Gastrocnemius medialis (tissue), 4 donors: ENCODE results near the gene ERI3. TPM values are rescaled to one million over a fixed set of nuclear protein-coding genes. Genes with fewer than 3 reads are reported as not detected.

Experiments
- ATAC-seq, 2 donors: fragments of 150-250 bp; one replicate each; pipeline ENCODE4 v1.9.1; 2016
- DNase-seq, 2 donors: peaks; one replicate each; pipeline ENCODE4 v3.0.0-alpha.2; 2019
- H3K27ac ChIP-seq, 4 donors: fragments of 200-600 bp; sonication (generic); 1 replicate in 1 of 4; 2 replicates in 3 of 4; pipeline ENCODE4 v1.5.1; 2016 to 2018; ENCODE audit warnings: mild to moderate bottlenecking in 2 of 4, moderate library complexity in 1 of 4
- H3K27me3 ChIP-seq, 3 donors: fragments of 200-600 bp; sonication (generic) in 2 of 3; 1 replicate in 1 of 3; 2 replicates in 2 of 3; pipeline versions ENCODE4 v1.5.1 to v1.6.0; 2016 to 2019; ENCODE audit warnings: mild to moderate bottlenecking in 1 of 3, moderate library complexity in 1 of 3
- H3K36me3 ChIP-seq, 2 donors: fragments of 200-600 bp; sonication (generic) in 1 of 2; one replicate each; pipeline ENCODE4 v1.5.1; 2017 to 2018
- H3K4me1 ChIP-seq, 2 donors: fragments of 200-600 bp; sonication (generic) in 1 of 2; one replicate each; pipeline ENCODE4 v1.5.1; 2016 to 2017; ENCODE audit warnings: mild to moderate bottlenecking in 2 of 2
- H3K4me3 ChIP-seq, 4 donors: fragments of 200-600 bp; sonication (generic) in 3 of 4; 1 replicate in 1 of 4; 2 replicates in 3 of 4; pipeline ENCODE4 v1.5.1; 2016 to 2019; ENCODE audit warnings: mild to moderate bottlenecking in 2 of 4
- H3K9me3 ChIP-seq, 3 donors: fragments of 200-600 bp; sonication (generic) in 2 of 3; 1 replicate in 1 of 3; 2 replicates in 2 of 3; pipeline ENCODE4 v1.5.1; 2016 to 2019
- CTCF ChIP-seq, 5 experiments: fragments of 450-650 bp in 3 of 5; fragments of 200-600 bp in 2 of 5; sonication (generic) in 2 of 5; IDR thresholded peaks in 4 of 5; conservative IDR thresholded peaks in 1 of 5; 1 replicate in 4 of 5; 2 replicates in 1 of 5; pipeline ENCODE4 v1.5.1; 2016 to 2019; ENCODE audit warnings: antibody characterized with exemption in 5 of 5, mild to moderate bottlenecking in 3 of 5, moderate library complexity in 3 of 5
- POLR2A ChIP-seq, 2 donors: fragments of 450-650 bp; IDR thresholded peaks; one replicate each; pipeline ENCODE4 v1.6.1; 2017; ENCODE audit warnings: antibody characterized with exemption in 2 of 2, mild to moderate bottlenecking in 2 of 2, moderate library complexity in 2 of 2
- in situ Hi-C, 4 donors: fragments of 200-750 bp; cut with MboI; loops; one replicate each; pipeline versions ENCODE4 v1.15.0 to v1.8.0; 2017; ENCODE audit warnings: low sequenced_read_pairs in 4 of 4
- intact Hi-C: fragments of 100-400 bp; cut with DNase I; formaldehyde crosslinking; loops from one replicate; pipeline ENCODE4 v1.15.1; 2023; ENCODE audit warnings: low total_unique reads
- total RNA-seq, 4 donors: library from RNA; depleted of rRNA; stranded (reverse); fragments of >200 nt; gene quantifications; one replicate each; pipeline versions ENCODE4 v1.1.0 to v1.2.3, GENCODE V29; 2016

ERI3 gene
- total RNA-seq, 4 donors from 2014 or later, result 53.8 to 101 (median 79.8) TPM

GRCh38 chr1:44266400-44267344 lies 88.4 kb downstream of the ERI3 start:
- Histone ChIP-seq H3K27me3 (no peaks in the 10 kb centered on the region), H3K27ac (no peak overlapping the region), H3K4me3 (no peak overlapping the region), H3K9me3 (no peaks in the 10 kb centered on the region), H3K4me1 (no peaks in the 10 kb centered on the region), H3K36me3 (no peaks in the 10 kb centered on the region)
- DNase-seq, result no peak
- TF ChIP-seq POLR2A (IDR thresholded peaks at IDR 0.05), result no peak
- TF ChIP-seq CTCF (IDR thresholded peaks at IDR 0.05 in 4 of 5, conservative IDR thresholded peaks at IDR 0.05 in 1 of 5), result no peak
- intact Hi-C loops (no loop called here), in situ Hi-C loops (no loop called here)
- ATAC-seq, result no peak

DNA sequence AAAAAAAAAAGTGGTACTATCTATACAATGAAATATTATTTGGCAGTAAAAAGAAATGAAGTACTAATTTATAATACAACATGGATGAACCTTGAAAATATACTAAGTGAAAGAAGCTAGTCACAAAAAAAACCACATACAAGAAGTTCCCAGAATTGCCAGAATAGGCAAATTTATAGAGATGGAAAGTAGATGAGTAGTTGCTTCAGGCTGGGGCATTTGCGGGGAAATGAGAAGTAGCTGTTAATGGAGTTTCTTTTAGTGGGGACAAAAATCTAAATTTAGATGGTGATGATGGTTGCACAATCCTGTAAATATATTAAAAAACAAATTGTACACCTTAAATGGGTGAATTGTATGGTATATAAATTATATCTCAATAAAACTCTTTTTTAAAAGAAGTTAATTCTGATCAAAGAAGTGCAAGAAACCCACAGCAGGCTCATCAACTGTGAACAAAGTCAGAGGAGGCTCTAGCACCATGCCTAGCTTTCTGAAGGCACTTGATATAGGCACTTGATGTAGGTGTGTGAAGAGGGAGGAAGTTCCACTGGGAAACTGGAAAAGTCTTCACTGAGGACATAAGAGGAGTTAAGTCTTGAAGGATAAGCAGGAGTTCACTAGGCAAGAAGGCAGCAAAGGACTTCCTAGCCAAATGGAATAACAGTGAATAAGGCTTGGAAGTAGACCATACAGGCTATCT lies 89.2 kb downstream of the ERI3 start:
- Histone ChIP-seq H3K4me1 (no peaks in the 10 kb centered on the region), H3K36me3 (no peaks in the 10 kb centered on the region), H3K27me3 (no peaks in the 10 kb centered on the region), H3K9me3 (no peaks in the 10 kb centered on the region), H3K27ac (no peak overlapping the region), H3K4me3 (no peak overlapping the region)
- TF ChIP-seq CTCF (IDR thresholded peaks at IDR 0.05 in 4 of 5, conservative IDR thresholded peaks at IDR 0.05 in 1 of 5) (no peak), POLR2A (IDR thresholded peaks at IDR 0.05) (no peak)
- in situ Hi-C loops, result no loop called here
- intact Hi-C loops, result no loop called here
- ATAC-seq, result no peak
- DNase-seq, result no peak

- Histone ChIP-seq H3K27me3 (no peaks in the 10 kb centered on the region), H3K27ac (no peak overlapping the region), H3K36me3 (no peaks in the 10 kb centered on the region), H3K9me3 (no peaks in the 10 kb centered on the region), H3K4me3 (no peak overlapping the region), H3K4me1 (no peaks in the 10 kb centered on the region)
- ATAC-seq (no peak), DNase-seq (no peak)
- intact Hi-C loops, result no loop called here
- TF ChIP-seq CTCF (IDR thresholded peaks at IDR 0.05 in 4 of 5, conservative IDR thresholded peaks at IDR 0.05 in 1 of 5) (no peak), POLR2A (IDR thresholded peaks at IDR 0.05) (no peak)
- in situ Hi-C loops, result no loop called here
Observed at GRCh38 chr1:44264451-44264771, 90.6 kb downstream of the ERI3 start.

DNA sequence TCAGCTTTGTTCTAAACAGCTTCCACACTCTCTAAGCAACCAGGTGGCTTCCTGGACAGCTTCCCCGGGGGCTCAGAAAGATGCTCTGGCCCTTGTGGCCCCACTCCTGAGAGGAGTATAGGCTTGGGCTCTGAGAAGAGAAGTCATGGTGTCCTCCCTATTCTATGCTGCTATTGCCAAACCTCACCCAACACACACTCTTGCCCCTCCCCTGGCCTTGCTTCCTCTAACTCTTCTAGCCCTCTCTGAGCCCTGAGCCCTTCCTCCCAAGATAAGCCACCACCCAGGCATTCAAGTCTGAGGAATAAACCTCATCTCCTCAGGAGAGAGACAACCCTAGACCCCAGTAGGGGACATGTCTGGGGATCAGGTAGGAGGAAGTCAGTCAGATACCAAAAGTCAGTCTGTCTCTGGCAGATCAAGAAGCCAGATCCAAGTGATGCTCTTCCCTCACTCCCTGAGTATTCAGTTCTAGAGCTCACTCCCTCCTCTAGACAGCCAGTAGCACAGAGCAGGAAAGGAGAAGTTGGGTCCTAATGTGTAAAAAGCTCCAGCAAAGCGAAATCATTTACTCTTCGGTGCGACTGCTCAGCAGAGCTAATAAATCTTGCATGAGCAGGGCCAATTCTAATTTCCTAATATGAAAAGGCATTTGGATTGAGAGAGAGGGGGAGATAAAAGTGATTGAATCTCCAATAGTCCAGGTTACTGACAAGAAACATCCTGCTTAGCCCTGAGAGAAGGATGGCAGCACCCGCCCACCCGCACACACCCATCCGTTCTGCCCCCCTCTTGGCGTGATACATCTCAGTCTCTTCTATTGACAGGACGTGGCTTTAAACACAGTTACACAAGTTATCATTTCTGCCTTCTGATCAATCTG lies 91.2 kb downstream of the ERI3 start:
- no peak for ATAC-seq

More for the DNA sequence above, 91.2 kb downstream of the ERI3 start:
- Histone ChIP-seq H3K4me1 (no peaks in the 10 kb centered on the region), H3K27ac (no peak overlapping the region), H3K27me3 (no peaks in the 10 kb centered on the region), H3K9me3 (no peaks in the 10 kb centered on the region), H3K36me3 (no peaks in the 10 kb centered on the region), H3K4me3 (no peak overlapping the region)
- TF ChIP-seq CTCF (IDR thresholded peaks at IDR 0.05 in 4 of 5, conservative IDR thresholded peaks at IDR 0.05 in 1 of 5) (no peak), POLR2A (IDR thresholded peaks at IDR 0.05) (no peak)
- intact Hi-C loops, result no loop called here
- DNase-seq, result no peak
- in situ Hi-C loops, result no loop called here
